ENCODE measurements around the gene RGPD6. TPM values are rescaled to one million over a fixed set of nuclear protein-coding genes. Genes with fewer than 3 reads are reported as not detected.
A peak's percentile ranks its signal among the peaks of the same experiment; 100 is the strongest.
"Not testable (repeated sequence)": the region's sequence is repeated elsewhere in the genome, so short reads cannot be mapped to it uniquely, and the experiment has no call there.

The RGPD6 gene
- 17.8 TPM for polyA plus RNA-seq (2013, experiment 1 of 2; ENCODE audit: insufficient read length)
- polyA plus RNA-seq (2013, experiment 2 of 2; ENCODE audit: insufficient read length), result 18.1 TPM

- not testable (repeated sequence) for DNase-seq
Observed at GRCh38 chr2:110576763-110577416, at the start of gene RGPD6. TSS of gene RGPD6 (minus strand) at chr2:110577222. CDS start at chr2:110577024, 198 bp downstream.

GRCh38 chr2:110619326-110619939 lies 42.4 kb upstream of the RGPD6 start:
- DNase-seq, result not testable (repeated sequence)

GRCh38 chr2:110613927-110614326 lies 36.9 kb upstream of the RGPD6 start:
- DNase-seq, result not testable (repeated sequence)

GRCh38 chr2:110610613-110611250 lies 33.7 kb upstream of the RGPD6 start:
- peak; percentile 0 for DNase-seq

GRCh38 chr2:110609843-110610612 lies 33.0 kb upstream of the RGPD6 start:
- not testable (repeated sequence) for DNase-seq

GRCh38 chr2:110608788-110609502 lies 31.9 kb upstream of the RGPD6 start:
- DNase-seq, result not testable (repeated sequence)

GRCh38 chr2:110605057-110605456 lies 28.0 kb upstream of the RGPD6 start:
- DNase-seq, result not testable (repeated sequence)

GRCh38 chr2:110603917-110604591 lies 27.0 kb upstream of the RGPD6 start:
- not testable (repeated sequence) for DNase-seq

GRCh38 chr2:110602139-110602538 lies 25.1 kb upstream of the RGPD6 start:
- DNase-seq, result not testable (repeated sequence)

- not testable (repeated sequence) for DNase-seq
Observed at GRCh38 chr2:110591973-110592372, 15.0 kb upstream of the RGPD6 start.

- not testable (repeated sequence) for DNase-seq
Observed at GRCh38 chr2:110589677-110590330, 12.8 kb upstream of the RGPD6 start.

GRCh38 chr2:110588520-110588919 lies 11.5 kb upstream of the RGPD6 start:
- DNase-seq, result not testable (repeated sequence)

GRCh38 chr2:110579216-110579965 lies 2.4 kb upstream of the RGPD6 start:
- not testable (repeated sequence) for DNase-seq

GRCh38 chr2:110578429-110578828 lies 1.4 kb upstream of the RGPD6 start:
- DNase-seq, result not testable (repeated sequence)

GRCh38 chr2:110499755-110500377 lies 77.2 kb downstream of the RGPD6 start:
- DNase-seq, result not testable (repeated sequence)

- not testable (repeated sequence) for DNase-seq
Observed at GRCh38 chr2:110496027-110496426, 81.0 kb downstream of the RGPD6 start.

- DNase-seq, result not testable (repeated sequence)
Observed at GRCh38 chr2:110494488-110494887, 82.5 kb downstream of the RGPD6 start.

- DNase-seq, result not testable (repeated sequence)
Observed at GRCh38 chr2:110488991-110489390, 88.0 kb downstream of the RGPD6 start.

- not testable (repeated sequence) for DNase-seq
Observed at GRCh38 chr2:110482697-110483096, 94.3 kb downstream of the RGPD6 start.
